Activated naive CD8-positive, alpha-beta T cell treated with anti-CD3 and anti-CD28 coated beads, Interleukin-2, amount 50 U/mL, for 24 hours (primary cell): Measurements from ENCODE around the gene HAP1.
"Not testable (repeated sequence)": the region's sequence is repeated elsewhere in the genome, so short reads cannot be mapped to it uniquely, and the experiment has no call there.

Experiments
- ATAC-seq: fragments of 150-1000 bp; cut with Tn5 transposase; one replicate; pipeline ENCODE4 v1.10.0; 2021
- DNase-seq: peaks from one replicate; pipeline ENCODE4 v3.0.0; 2021
- H3K27ac Mint-ChIP-seq: one replicate; pipeline ENCODE4 v1.8.0; 2021; ENCODE audit warnings: mild to moderate bottlenecking, mixed read lengths
- H3K27me3 Mint-ChIP-seq: one replicate; pipeline ENCODE4 v1.8.0; 2021; ENCODE audit warnings: mixed read lengths
- H3K36me3 Mint-ChIP-seq: one replicate; pipeline ENCODE4 v1.8.0; 2021; ENCODE audit warnings: low read depth, mixed read lengths
- H3K4me1 Mint-ChIP-seq: one replicate; pipeline ENCODE4 v1.8.0; 2021; ENCODE audit warnings: mixed read lengths
- H3K4me3 Mint-ChIP-seq: one replicate; pipeline ENCODE4 v1.8.0; 2021; ENCODE audit warnings: mild to moderate bottlenecking, moderate library complexity, mixed read lengths
- H3K9me3 Mint-ChIP-seq: one replicate; pipeline ENCODE4 v1.8.0; 2021; ENCODE audit warnings: mixed read lengths

HAP1 gene, protein sequence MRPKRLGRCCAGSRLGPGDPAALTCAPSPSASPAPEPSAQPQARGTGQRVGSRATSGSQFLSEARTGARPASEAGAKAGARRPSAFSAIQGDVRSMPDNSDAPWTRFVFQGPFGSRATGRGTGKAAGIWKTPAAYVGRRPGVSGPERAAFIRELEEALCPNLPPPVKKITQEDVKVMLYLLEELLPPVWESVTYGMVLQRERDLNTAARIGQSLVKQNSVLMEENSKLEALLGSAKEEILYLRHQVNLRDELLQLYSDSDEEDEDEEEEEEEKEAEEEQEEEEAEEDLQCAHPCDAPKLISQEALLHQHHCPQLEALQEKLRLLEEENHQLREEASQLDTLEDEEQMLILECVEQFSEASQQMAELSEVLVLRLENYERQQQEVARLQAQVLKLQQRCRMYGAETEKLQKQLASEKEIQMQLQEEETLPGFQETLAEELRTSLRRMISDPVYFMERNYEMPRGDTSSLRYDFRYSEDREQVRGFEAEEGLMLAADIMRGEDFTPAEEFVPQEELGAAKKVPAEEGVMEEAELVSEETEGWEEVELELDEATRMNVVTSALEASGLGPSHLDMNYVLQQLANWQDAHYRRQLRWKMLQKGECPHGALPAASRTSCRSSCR

DNA sequence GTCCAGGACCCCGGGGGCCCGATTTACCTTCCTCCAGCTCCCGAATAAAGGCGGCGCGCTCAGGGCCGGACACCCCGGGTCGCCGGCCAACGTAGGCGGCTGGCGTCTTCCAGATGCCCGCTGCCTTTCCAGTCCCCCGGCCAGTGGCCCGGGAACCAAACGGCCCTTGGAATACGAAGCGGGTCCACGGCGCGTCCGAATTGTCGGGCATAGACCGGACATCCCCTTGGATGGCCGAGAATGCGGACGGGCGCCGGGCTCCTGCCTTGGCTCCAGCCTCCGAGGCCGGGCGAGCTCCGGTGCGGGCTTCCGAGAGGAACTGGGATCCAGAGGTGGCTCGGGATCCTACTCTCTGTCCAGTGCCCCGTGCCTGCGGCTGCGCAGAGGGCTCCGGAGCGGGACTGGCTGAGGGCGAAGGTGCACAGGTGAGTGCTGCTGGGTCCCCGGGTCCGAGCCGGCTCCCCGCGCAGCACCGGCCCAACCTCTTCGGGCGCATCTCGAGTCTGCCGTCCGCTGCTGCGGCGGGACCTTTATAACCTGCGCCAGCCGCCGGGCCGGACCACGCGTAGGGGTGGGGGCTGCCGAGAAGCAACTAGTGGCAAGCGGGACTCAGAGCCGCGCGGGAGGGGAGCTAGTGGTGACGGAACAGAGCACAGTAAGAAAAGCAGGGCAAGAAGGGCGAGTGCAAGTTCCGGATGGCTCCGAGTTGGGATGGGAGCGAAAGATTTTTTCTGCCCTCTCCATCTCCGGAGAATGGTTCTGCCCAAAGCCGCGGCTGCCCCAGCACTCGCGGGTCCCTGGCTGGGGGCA lies at the start of gene HAP1:
TSS of gene HAP1 (minus strand) at position 505 of the 810 bp plus-strand sequence. CDS start at position 496, 9 bp downstream.
- Mint-ChIP-seq H3K4me3 (no peak within 1 kb of the TSS), H3K27me3 (peaks cover 51% of the 10 kb centered on the region)

DNA sequence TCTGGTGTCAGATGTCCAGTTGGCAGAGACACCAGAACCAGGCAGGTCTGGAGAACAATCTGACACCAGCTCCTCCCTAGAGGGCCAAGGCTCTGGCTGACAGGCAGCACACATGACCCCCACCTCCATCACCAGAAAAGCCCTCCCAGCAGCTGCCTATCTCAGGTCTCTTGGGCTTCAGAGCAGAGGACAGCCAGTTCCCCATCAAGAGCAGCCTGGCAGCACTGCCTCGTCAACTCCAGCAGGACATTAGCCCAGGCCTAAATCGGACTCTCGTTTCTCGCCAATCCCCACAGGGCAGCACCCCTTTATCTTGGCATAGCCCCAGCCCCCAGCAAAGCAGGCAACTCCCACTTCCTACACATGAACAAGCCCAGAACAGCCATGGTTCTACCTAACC lies 47.7 kb upstream of the HAP1 start:
- DNase-seq (no peak), ATAC-seq (no peak)
- Mint-ChIP-seq H3K9me3 (no peaks in the 10 kb centered on the region), H3K27me3 (peaks cover 9% of the 10 kb centered on the region), H3K36me3 (no peaks in the 10 kb centered on the region), H3K4me1 (peaks cover 17% of the 10 kb centered on the region), H3K27ac (no peak overlapping the region), H3K4me3 (no peak overlapping the region)

More for the DNA sequence above, at the start of gene HAP1:
- Mint-ChIP-seq H3K36me3 (no peaks in the 10 kb centered on the region), H3K4me1 (peaks cover 6% of the 10 kb centered on the region), H3K27ac (no peak within 1 kb of the TSS), H3K9me3 (no peaks in the 10 kb centered on the region)
- no peak for ATAC-seq
- DNase-seq = peak; percentile 19

DNA sequence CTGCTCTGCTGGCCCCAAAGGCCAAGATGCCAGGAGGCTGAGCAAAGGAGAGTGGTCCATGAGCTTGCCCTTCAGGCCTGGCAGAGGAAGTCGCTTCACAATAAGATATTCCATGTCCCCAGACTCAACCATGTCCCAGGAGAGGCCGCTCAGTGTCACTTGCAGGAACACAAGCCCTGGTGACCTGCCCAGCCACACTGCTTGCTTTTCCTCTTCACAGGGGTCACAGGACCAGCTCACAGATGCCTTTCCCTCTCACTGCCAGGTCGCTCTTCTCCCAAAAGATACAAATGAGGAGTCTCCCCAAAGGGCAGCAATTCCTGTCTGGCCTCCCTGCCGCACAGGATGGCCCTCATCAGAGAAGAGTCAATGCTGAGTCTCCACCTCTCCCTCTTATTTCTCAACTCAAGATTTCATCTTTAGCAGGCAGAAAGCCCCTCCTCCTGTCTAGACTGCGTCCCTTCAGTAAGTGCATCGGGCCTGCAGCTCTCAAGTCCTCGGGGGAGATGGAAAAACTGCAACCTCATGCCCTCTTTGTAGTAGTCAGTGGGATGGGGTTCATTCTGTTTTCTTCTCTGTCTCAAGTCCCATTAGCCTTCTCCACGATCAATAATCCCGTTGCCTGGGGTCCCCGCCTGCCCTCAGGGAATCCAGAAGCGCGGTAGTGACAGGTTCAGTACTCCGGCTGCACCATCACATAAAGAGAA lies 47.1 kb upstream of the HAP1 start:
- peaks cover 14% of the 10 kb centered on the region for H3K4me1 Mint-ChIP-seq
- H3K27me3 Mint-ChIP-seq = peaks cover 9% of the 10 kb centered on the region
- ATAC-seq = no peak
- no peaks in the 10 kb centered on the region for H3K9me3 Mint-ChIP-seq
- H3K4me3 Mint-ChIP-seq = no peak overlapping the region
- no peak for DNase-seq
- H3K27ac Mint-ChIP-seq = no peak overlapping the region
- no peaks in the 10 kb centered on the region for H3K36me3 Mint-ChIP-seq

DNA sequence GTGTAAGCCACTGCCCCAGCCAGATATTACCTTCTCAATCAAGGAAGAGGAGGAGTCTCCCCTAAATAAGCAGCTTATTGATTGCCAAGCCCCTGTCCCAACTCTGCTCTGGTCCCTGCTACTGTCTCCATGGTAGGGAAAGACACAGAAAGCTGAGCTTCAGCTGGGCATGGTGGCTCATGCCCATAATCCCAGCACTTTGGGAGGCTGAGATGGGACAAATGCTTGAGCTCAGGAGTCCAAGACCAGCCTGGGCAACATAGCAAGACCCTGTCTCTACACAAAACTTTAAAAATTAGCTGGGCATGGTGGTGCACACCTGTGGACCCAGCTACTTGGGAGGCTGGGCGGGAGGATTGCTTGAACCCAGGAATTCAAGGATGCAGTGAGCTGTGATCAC lies 45.5 kb upstream of the HAP1 start:
- DNase-seq (no peak), ATAC-seq (no peak)
- Mint-ChIP-seq H3K36me3 (no peaks in the 10 kb centered on the region), H3K27ac (no peak overlapping the region), H3K9me3 (no peaks in the 10 kb centered on the region), H3K27me3 (peaks cover 8% of the 10 kb centered on the region), H3K4me3 (no peak overlapping the region), H3K4me1 (peaks cover 10% of the 10 kb centered on the region)

DNA sequence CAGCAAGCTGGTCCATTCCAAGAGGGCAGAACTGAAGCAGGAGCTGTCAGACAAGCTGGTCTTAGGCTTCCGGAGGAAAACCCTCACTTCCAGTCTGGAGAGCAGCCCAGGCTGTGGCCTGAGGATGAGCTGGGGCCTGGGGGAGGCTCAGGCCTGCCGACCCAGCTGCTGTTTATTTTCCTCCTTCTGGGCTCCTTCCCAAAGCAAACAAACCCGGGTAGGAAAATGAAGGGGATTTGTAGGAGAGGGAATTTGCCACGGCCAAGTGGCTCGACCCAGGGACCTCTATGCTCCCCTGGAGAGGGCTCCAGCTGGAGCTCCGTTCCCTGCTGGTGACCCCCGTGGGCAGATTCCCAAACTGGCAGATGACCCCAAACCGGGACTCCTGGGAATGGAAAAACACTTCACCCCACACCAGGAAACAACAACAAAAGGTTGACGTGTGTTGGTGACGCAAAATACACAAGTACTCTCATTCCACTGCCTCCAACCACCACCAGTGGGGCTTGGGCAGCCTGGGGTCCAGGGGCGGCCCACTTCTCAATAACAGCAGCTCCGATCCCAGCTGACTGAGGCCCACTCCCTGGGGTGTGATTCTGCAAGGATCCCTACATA lies 43.2 kb upstream of the HAP1 start:
- Mint-ChIP-seq H3K9me3 (no peaks in the 10 kb centered on the region), H3K36me3 (no peaks in the 10 kb centered on the region), H3K27me3 (peaks cover 1% of the 10 kb centered on the region), H3K27ac (no peak overlapping the region), H3K4me3 (no peak overlapping the region), H3K4me1 (no peaks in the 10 kb centered on the region)
- DNase-seq (no peak), ATAC-seq (no peak)

DNA sequence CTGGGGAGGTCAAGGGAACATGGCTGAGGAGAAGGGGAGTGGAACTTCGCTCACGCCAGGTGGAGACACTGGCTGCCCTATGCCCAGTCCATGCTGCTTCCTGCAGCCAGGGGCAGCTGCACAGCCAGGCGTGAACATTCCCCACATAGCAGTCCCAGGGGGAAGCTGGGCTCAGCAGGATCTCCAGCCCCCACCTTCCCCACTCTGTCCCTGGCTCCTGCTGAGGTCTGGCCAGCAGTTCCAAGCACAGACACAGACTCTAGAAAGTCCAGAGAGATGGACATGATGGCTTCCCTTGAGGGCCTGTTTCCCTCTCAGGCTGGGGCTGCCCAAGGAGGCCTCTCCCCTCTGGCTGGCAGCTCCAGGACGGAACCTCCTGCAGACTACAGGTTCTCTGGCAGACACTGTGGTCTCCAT lies 42.7 kb upstream of the HAP1 start:
- Mint-ChIP-seq H3K4me3 (no peak overlapping the region), H3K9me3 (no peaks in the 10 kb centered on the region), H3K4me1 (no peaks in the 10 kb centered on the region), H3K36me3 (no peaks in the 10 kb centered on the region), H3K27ac (no peak overlapping the region), H3K27me3 (peaks cover 1% of the 10 kb centered on the region)
- no peak for ATAC-seq
- DNase-seq = no peak

DNA sequence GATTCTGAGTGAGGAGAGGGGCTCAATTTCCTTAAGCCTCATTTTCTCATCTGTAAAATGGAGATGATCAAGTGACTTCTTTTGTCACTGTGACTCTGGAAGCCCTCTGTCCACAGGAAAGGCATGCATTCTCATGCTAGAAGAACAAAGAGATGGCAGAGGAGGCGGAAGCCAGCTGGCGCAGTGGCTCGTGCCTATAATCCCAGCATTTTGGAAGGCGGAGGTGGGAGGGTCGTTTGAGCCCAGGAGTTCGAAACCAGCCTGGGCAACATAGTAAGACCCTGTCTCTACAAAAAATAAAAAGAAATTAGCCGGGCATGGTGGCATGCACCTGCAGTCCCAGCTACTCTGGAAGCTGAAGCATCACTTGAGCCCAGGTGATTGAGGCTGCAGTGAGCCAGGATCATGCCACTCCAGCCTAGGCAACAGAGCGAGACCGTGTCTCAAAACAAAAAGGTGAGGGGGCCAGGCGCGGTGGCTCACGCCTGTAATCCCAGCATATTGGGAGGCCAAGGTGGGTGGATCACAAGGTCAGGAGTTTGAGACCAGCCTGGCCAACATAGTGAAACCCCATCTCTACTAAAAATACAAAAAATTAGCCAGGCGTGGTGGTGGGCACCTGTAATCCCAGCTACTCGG lies 41.9 kb upstream of the HAP1 start:
- ATAC-seq, DNase-seq, H3K4me1 Mint-ChIP-seq, H3K27me3 Mint-ChIP-seq, H3K4me3 Mint-ChIP-seq, H3K36me3 Mint-ChIP-seq, H3K27ac Mint-ChIP-seq, H3K9me3 Mint-ChIP-seq: not testable (repeated sequence)

DNA sequence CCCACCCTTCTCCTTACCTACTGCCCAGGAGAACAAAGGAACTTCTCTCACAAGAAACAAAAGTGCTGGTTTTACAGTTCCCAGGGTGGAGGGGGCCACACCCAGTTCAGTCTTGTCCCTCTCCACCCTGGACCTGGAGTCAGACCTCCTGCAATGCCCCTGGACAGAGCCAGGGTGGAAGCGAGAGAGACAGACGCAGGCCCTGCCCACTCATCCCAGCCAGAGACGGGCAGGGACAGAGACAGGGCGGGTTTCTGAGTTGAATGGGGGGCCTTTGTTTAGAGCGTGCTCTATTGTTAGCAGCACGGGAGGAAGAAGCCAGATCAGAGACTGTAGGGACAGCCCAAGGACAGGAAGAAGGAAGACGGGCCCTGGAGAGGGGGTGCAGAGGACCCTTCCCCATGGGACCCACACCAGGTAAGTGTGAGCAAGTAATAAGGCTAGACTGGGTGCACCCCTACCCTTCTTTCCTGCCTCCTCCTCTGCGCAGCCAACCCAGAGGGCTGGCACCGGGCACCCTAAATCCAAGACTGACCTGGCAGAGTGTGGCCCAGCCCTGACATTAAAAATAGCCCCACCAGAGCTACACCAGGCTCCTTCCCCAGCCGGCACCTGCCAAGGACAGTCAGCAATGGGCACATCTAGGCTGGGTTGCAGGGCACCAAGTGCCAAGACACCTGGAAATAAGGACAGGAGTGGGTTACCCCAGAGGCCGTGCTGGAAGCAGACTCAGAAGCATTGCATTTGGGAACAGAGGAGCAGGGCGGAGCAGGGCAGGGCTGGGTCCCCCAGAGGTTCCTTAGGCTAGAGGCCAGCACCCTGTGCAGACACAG lies 41.2 kb upstream of the HAP1 start:
- Mint-ChIP-seq H3K9me3 (no peaks in the 10 kb centered on the region), H3K27ac (no peak overlapping the region), H3K36me3 (no peaks in the 10 kb centered on the region), H3K4me1 (no peaks in the 10 kb centered on the region), H3K4me3 (no peak overlapping the region), H3K27me3 (peaks cover 1% of the 10 kb centered on the region)
- DNase-seq (no peak), ATAC-seq (no peak)

DNA sequence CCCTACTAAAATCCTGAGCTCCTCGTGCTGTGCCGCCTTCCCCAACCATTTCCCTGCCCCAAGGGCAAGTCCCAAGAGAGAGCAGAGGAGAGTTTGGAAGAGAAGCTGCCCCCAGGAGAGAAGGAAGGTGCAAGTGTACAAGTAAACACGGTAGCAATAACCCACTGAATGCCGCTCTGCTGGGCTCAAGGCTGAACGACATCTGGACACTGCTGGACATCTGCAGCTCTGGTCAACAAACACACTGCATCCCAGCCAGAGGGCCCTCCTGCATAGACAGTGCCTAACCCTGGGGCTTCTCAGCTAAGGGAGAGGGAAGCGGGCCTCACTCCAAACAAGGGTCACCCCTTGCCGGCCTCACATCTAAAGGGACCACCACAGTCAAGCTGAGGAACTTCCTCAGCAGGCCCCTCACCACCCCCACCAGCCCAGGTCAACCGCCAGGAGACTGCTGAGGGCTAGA lies 39.3 kb upstream of the HAP1 start:
- H3K27me3 Mint-ChIP-seq = no peaks in the 10 kb centered on the region
- H3K4me1 Mint-ChIP-seq = no peaks in the 10 kb centered on the region
- H3K36me3 Mint-ChIP-seq = no peaks in the 10 kb centered on the region
- DNase-seq (no peak), ATAC-seq (no peak)
- no peak overlapping the region for H3K4me3 Mint-ChIP-seq
- H3K9me3 Mint-ChIP-seq = no peaks in the 10 kb centered on the region
- H3K27ac Mint-ChIP-seq = no peak overlapping the region

DNA sequence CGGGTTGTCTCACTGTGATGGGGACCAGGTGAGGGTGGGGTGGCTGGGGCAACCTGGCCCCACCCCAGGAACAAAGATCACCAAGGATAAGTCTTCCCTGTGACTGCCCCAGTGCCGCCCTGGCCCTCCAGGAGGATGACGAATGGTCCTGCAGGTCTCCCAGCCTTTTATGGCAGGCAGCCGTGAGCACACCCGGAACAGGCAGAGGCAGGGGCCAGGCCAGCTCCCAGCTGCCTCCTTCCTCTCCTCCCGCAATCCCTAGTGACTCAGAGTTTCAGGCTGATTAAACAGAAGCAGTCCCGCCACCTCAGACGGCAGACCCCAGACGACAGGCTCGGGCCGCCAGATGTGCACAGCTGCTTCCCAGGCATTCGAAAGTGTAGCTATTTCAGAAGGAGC lies 38.7 kb upstream of the HAP1 start:
- no peaks in the 10 kb centered on the region for H3K27me3 Mint-ChIP-seq
- no peaks in the 10 kb centered on the region for H3K4me1 Mint-ChIP-seq
- no peak overlapping the region for H3K4me3 Mint-ChIP-seq
- ATAC-seq (no peak), DNase-seq (no peak)
- no peaks in the 10 kb centered on the region for H3K9me3 Mint-ChIP-seq
- no peak overlapping the region for H3K27ac Mint-ChIP-seq
- H3K36me3 Mint-ChIP-seq = no peaks in the 10 kb centered on the region

DNA sequence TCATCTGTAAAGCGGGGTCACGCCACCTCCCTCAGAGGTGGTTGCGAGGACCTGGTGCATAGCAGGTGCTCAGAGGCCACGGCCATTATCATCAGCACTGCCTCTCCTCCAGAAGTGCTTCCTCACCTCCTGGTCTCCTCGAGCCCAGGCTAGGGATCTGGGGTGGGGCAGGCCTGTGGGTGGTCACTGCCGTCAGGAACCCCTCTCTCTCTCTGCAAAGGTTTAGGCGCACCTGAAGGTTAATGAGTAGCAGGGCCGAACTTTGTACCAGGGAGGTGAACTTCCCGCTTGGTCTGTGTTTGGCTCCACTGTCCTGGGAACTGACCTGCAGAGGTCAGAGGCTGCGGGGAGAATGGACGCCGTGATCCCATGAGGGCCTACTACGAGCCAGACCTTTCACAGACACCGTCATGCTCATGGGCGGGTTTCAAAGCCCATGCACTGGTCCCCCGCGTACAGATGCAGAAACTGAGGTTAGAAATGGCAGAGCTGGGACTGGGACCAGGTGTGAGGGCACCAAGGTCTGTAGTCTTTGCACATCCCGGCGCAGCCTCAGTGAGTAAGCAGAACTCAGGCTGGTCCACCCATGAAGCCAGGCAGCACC lies 38.2 kb upstream of the HAP1 start:
- no peaks in the 10 kb centered on the region for H3K9me3 Mint-ChIP-seq
- ATAC-seq (no peak), DNase-seq (no peak)
- H3K4me1 Mint-ChIP-seq = no peaks in the 10 kb centered on the region
- no peak overlapping the region for H3K27ac Mint-ChIP-seq
- no peaks in the 10 kb centered on the region for H3K36me3 Mint-ChIP-seq
- no peak overlapping the region for H3K4me3 Mint-ChIP-seq
- H3K27me3 Mint-ChIP-seq = no peaks in the 10 kb centered on the region

DNA sequence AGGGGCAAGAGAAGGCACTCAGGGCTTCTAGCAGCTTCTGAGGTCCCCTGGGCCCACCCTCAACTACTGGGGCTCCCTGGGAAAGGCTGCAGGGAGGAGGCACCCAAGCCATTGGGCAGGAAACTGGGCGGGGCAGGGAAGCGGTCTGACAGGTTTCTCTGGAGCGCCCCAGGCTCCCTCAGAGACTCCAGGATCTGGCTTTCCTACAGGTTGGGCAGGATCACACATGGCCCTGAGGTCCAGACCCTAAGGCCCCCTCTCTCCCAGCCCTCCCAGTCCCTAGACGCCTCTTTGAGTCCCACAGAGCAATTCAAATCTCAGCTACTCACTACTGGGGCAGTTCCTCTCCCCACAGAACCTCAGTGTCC lies 37.8 kb upstream of the HAP1 start:
- DNase-seq (no peak), ATAC-seq (no peak)
- H3K27ac Mint-ChIP-seq = no peak overlapping the region
- no peaks in the 10 kb centered on the region for H3K27me3 Mint-ChIP-seq
- no peaks in the 10 kb centered on the region for H3K36me3 Mint-ChIP-seq
- H3K4me3 Mint-ChIP-seq = no peak overlapping the region
- no peaks in the 10 kb centered on the region for H3K4me1 Mint-ChIP-seq
- H3K9me3 Mint-ChIP-seq = no peaks in the 10 kb centered on the region
